Trophoblast cell (in vitro differentiated cells and primary cell): ENCODE measurements around the gene PIK3R3.

Experiments
- DNase-seq, 2 donors: peaks; one replicate each; pipeline ENCODE4 v3.0.0-alpha.2; 2016
- H2AFZ ChIP-seq: 2 replicates; pipeline ENCODE4 v1.6.1; 2013; ENCODE audit warnings: low read length, moderate library complexity, mild to moderate bottlenecking; ENCODE audit not compliant: insufficient read depth, poor library complexity
- H2AK5ac ChIP-seq: 2 replicates; pipeline ENCODE4 v1.6.1; 2013; ENCODE audit warnings: mild to moderate bottlenecking, low read length
- H2BK120ac ChIP-seq: 2 replicates; pipeline ENCODE4 v1.6.1; 2013; ENCODE audit warnings: low read length, mild to moderate bottlenecking, moderate library complexity; ENCODE audit not compliant: insufficient read depth, poor library complexity
- H2BK12ac ChIP-seq: 2 replicates; pipeline ENCODE4 v1.6.1; 2013; ENCODE audit warnings: mild to moderate bottlenecking, low read length, moderate library complexity
- H2BK5ac ChIP-seq: 2 replicates; pipeline ENCODE4 v1.6.1; 2013; ENCODE audit warnings: low read length, low read depth, moderate library complexity, mild to moderate bottlenecking; ENCODE audit not compliant: poor library complexity
- H3K14ac ChIP-seq: 2 replicates; pipeline ENCODE4 v1.6.1; 2013; ENCODE audit warnings: mild to moderate bottlenecking, low read length
- H3K18ac ChIP-seq: 2 replicates; pipeline ENCODE4 v1.6.1; 2013; ENCODE audit warnings: mild to moderate bottlenecking, low read length
- H3K23ac ChIP-seq: 2 replicates; pipeline ENCODE4 v1.6.1; 2013; ENCODE audit warnings: low read length
- H3K27ac ChIP-seq: 2 replicates; pipeline ENCODE4 v1.5.1; 2013; ENCODE audit warnings: low read depth, mild to moderate bottlenecking, inconsistent platforms, low read length, moderate library complexity
- H3K27me3 ChIP-seq: 2 replicates; pipeline ENCODE4 v1.6.1; 2013; ENCODE audit warnings: inconsistent platforms, mild to moderate bottlenecking, low read length, moderate library complexity; ENCODE audit not compliant: insufficient read depth
- H3K36me3 ChIP-seq, 2 experiments: 1 replicate in 1 of 2; 2 replicates in 1 of 2; pipeline ENCODE4 v1.6.1; 2013; ENCODE audit warnings: low read length in 2 of 2, mild to moderate bottlenecking in 2 of 2, moderate library complexity in 1 of 2; ENCODE audit not compliant: insufficient read depth in 2 of 2, control insufficient read depth in 1 of 2
- H3K4ac ChIP-seq: 2 replicates; pipeline ENCODE4 v1.6.1; 2013; ENCODE audit warnings: low read depth, mild to moderate bottlenecking, low read length, moderate library complexity
- H3K4me1 ChIP-seq, 2 experiments: 1 replicate in 1 of 2; 2 replicates in 1 of 2; pipeline ENCODE4 v1.6.1; 2013; ENCODE audit warnings: low read length in 2 of 2, mild to moderate bottlenecking in 2 of 2, moderate library complexity in 1 of 2; ENCODE audit not compliant: insufficient read depth in 2 of 2, control insufficient read depth in 1 of 2
- H3K4me2 ChIP-seq: 2 replicates; pipeline ENCODE4 v1.6.1; 2013; ENCODE audit warnings: inconsistent platforms, mild to moderate bottlenecking, low read length, moderate library complexity
- H3K4me3 ChIP-seq: 2 replicates; pipeline ENCODE4 v1.5.1; 2013; ENCODE audit warnings: mild to moderate bottlenecking, low read depth, low read length, inconsistent platforms
- H3K79me1 ChIP-seq: one replicate; pipeline ENCODE4 v1.6.1; 2013; ENCODE audit warnings: low read length
- H3K79me2 ChIP-seq: 2 replicates; pipeline ENCODE4 v1.6.1; 2013; ENCODE audit warnings: low read length, mild to moderate bottlenecking; ENCODE audit not compliant: control insufficient read depth, insufficient read depth, poor library complexity
- H3K9ac ChIP-seq: 2 replicates; pipeline ENCODE4 v1.6.1; 2013; ENCODE audit warnings: mild to moderate bottlenecking, low read length
- H3K9me3 ChIP-seq: 2 replicates; pipeline ENCODE4 v1.6.1; 2013; ENCODE audit warnings: low read depth, mild to moderate bottlenecking, control low read depth, inconsistent platforms, low read length; ENCODE audit not compliant: insufficient read depth
- H4K12ac ChIP-seq: 2 replicates; pipeline ENCODE4 v1.6.1; 2013; ENCODE audit warnings: low read depth, mild to moderate bottlenecking, low read length, moderate library complexity
- H4K8ac ChIP-seq: 2 replicates; pipeline ENCODE4 v1.6.1; 2013; ENCODE audit warnings: low read depth, mild to moderate bottlenecking, low read length, moderate library complexity
- H4K91ac ChIP-seq: one replicate; pipeline ENCODE4 v1.6.1; 2013; ENCODE audit warnings: low read depth, mild to moderate bottlenecking, low read length, moderate library complexity
- WGBS: extraction: QIAGEN DNeasy Blood & Tissue Kit; methylation state at CpG from one replicate; pipeline ENCODE4 v1.1.7; 2013; ENCODE audit warnings: missing lambda C conversion rate; ENCODE audit not compliant: insufficient read length, insufficient coverage; ENCODE audit errors: extremely low coverage; 5-methylcytosine and 5-hydroxymethylcytosine counted together

The PIK3R3 gene

DNA sequence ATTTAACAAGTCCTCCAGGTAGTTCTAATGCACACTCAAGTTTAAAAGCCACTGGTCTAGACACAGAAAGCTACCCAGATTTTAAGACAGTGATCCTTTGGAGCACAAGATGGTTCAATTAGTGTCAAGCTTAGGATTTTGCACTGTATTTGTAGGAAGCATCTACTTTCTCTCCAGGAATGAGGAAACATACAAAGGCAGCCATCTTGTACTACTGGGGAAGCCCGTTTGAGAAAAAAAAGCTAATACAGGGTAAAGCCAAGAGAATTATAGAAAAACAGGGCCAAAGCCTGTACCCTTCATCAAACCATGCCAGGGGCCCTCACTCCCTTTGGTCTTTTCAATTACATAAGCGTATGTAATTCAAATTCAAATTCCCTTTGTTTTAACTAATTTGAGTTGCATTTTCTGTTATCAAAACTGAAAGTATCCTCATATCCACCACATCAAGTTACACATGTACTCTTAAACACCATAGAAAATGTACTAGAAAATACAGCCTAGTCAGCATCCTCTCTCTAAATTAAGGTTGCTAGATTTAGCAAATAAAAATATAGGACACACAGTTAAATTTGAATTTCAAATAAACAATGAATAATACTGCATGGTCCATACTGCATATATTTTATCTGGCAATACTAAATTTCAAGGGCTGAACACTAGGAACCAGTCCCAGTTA lies 17.4 kb downstream of the PIK3R3 start:
- DNase-seq = no peak
- no CpG with 5 or more reads among the region's 2 CpGs for WGBS
- Histone ChIP-seq H3K18ac (no peak overlapping the region), H3K4me1 (no peaks in the 10 kb centered on the region), H3K27me3 (no peaks in the 10 kb centered on the region), H2AK5ac (no peak overlapping the region), H2BK12ac (no peak overlapping the region), H3K79me2 (no peaks in the 10 kb centered on the region), H3K9ac (no peak overlapping the region), H3K9me3 (no peaks in the 10 kb centered on the region), H2BK120ac (no peak overlapping the region), H3K23ac (no peak overlapping the region), H3K4ac (no peak overlapping the region), H4K8ac (no peak overlapping the region), H3K27ac (no peak overlapping the region), H3K4me2 (no peak overlapping the region), H3K36me3 (no peaks in the 10 kb centered on the region), H4K12ac (no peak overlapping the region), H2BK5ac (no peak overlapping the region), H4K91ac (no peak overlapping the region), H3K14ac (no peak overlapping the region), H3K79me1 (no peaks in the 10 kb centered on the region), H2AFZ (no peak overlapping the region), H3K4me3 (no peak overlapping the region)

DNA sequence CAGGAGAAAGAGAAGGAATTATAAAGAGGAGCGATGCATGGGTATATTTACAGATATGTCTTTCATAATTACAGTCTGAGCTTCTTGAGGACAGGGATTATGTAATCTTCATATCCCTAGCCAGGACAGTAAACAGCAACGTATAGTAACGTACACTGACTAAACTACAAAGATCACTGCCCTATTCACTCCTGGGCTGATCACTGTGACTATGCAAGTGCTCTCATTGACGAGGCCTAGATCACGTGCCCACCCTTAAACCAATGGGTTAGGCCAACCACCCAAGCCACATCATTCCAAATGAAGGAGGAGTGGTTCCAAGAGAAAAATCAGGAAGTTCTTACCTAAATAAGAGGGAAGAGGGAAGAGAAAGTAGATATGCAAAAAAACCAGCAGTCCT lies 18.5 kb downstream of the PIK3R3 start:
- no peak overlapping the region for H2AK5ac ChIP-seq
- H4K91ac ChIP-seq = no peak overlapping the region
- no peak overlapping the region for H3K23ac ChIP-seq
- H3K14ac ChIP-seq = no peak overlapping the region
- no peak overlapping the region for H3K4ac ChIP-seq
- no peak overlapping the region for H3K9ac ChIP-seq
- H3K27ac ChIP-seq = no peak overlapping the region
- no peaks in the 10 kb centered on the region for H3K4me1 ChIP-seq
- no peak overlapping the region for H3K4me2 ChIP-seq
- H4K12ac ChIP-seq = no peak overlapping the region
- no peak overlapping the region for H2BK120ac ChIP-seq
- no peak overlapping the region for H2AFZ ChIP-seq
- DNase-seq = peak in 1 of 2 donors; percentile 13
- H2BK5ac ChIP-seq = no peak overlapping the region
- no peak overlapping the region for H3K4me3 ChIP-seq
- H3K9me3 ChIP-seq = no peaks in the 10 kb centered on the region
- H3K27me3 ChIP-seq = no peaks in the 10 kb centered on the region
- H2BK12ac ChIP-seq = no peak overlapping the region
- WGBS = no CpG with 5 or more reads among the region's 5 CpGs
- H4K8ac ChIP-seq = no peak overlapping the region
- no peak overlapping the region for H3K18ac ChIP-seq
- H3K79me1 ChIP-seq = no peaks in the 10 kb centered on the region
- H3K36me3 ChIP-seq = no peaks in the 10 kb centered on the region
- no peaks in the 10 kb centered on the region for H3K79me2 ChIP-seq

DNA sequence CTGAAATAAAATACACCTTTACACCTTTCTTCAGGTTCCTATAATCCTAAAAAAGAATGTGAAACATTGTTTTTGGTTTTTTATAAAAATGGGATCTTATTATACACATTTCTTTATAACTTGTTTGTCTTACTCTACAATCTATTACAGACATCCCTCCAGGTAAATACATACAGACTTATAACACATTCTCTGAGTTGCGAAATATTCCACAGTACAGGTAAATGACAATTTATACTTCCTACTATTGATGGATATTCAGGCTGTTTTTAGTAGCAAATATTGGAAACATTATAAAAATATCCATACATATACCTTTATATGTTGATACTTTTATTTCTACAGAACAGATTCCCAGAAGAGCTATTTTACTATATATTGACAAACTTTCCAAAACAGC lies 20.3 kb downstream of the PIK3R3 start:
- no CpG with 5 or more reads among the region's 1 CpG for WGBS
- Histone ChIP-seq H3K4me1 (no peaks in the 10 kb centered on the region), H3K23ac (no peak overlapping the region), H3K4ac (no peak overlapping the region), H3K4me3 (no peak overlapping the region), H2AFZ (no peak overlapping the region), H3K27me3 (no peaks in the 10 kb centered on the region), H4K8ac (no peak overlapping the region), H3K14ac (no peak overlapping the region), H2BK5ac (no peak overlapping the region), H4K91ac (no peak overlapping the region), H4K12ac (no peak overlapping the region), H3K27ac (no peak overlapping the region), H3K9me3 (no peaks in the 10 kb centered on the region), H2BK120ac (no peak overlapping the region), H3K18ac (no peak overlapping the region), H3K79me2 (no peaks in the 10 kb centered on the region), H3K36me3 (no peaks in the 10 kb centered on the region), H3K9ac (no peak overlapping the region), H3K4me2 (no peak overlapping the region), H2BK12ac (no peak overlapping the region), H2AK5ac (no peak overlapping the region), H3K79me1 (no peaks in the 10 kb centered on the region)
- no peak for DNase-seq

DNA sequence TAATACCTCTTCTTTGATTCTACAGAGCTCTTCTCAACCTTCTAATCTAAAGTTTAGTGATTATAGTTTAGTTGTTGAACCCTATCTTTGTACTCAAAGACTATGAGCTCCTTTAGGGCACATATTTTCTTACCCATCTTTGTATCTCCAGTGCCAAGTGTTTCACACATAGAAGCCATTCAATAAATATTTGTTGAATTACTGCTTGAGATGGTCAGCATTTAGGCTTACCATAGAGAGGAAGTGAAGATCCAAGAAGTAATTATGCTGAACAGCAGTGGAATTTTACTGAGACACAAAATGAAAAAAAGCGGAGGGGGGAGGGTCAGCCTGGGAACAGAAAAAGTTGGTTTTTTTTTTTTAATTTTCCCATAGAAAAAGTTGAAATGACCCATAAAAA lies 21.9 kb downstream of the PIK3R3 start:
- no peak overlapping the region for H3K9ac ChIP-seq
- H3K4ac ChIP-seq = no peak overlapping the region
- H3K36me3 ChIP-seq = no peaks in the 10 kb centered on the region
- no peaks in the 10 kb centered on the region for H3K79me2 ChIP-seq
- no peaks in the 10 kb centered on the region for H3K9me3 ChIP-seq
- H3K79me1 ChIP-seq = no peaks in the 10 kb centered on the region
- no peak overlapping the region for H2AFZ ChIP-seq
- H2BK120ac ChIP-seq = no peak overlapping the region
- H4K8ac ChIP-seq = no peak overlapping the region
- no peak overlapping the region for H3K18ac ChIP-seq
- H2BK12ac ChIP-seq = no peak overlapping the region
- no peaks in the 10 kb centered on the region for H3K27me3 ChIP-seq
- no peak overlapping the region for H3K23ac ChIP-seq
- no peaks in the 10 kb centered on the region for H3K4me1 ChIP-seq
- H2AK5ac ChIP-seq = no peak overlapping the region
- no peak overlapping the region for H3K4me3 ChIP-seq
- no peak overlapping the region for H2BK5ac ChIP-seq
- H3K14ac ChIP-seq = no peak overlapping the region
- H4K12ac ChIP-seq = no peak overlapping the region
- DNase-seq = no peak
- no CpG with 5 or more reads among the region's 1 CpG for WGBS
- no peak overlapping the region for H3K27ac ChIP-seq
- no peak overlapping the region for H4K91ac ChIP-seq
- no peak overlapping the region for H3K4me2 ChIP-seq
